CD4-positive, alpha-beta T cell treated with Interleukin-15 for 1 hour (primary cell): ENCODE measurements around the gene OSCP1.

ENCODE experiments used
- DNase-seq: peaks from one replicate; pipeline ENCODE4 v3.0.0-alpha.2; 2020

OSCP1 gene

DNA sequence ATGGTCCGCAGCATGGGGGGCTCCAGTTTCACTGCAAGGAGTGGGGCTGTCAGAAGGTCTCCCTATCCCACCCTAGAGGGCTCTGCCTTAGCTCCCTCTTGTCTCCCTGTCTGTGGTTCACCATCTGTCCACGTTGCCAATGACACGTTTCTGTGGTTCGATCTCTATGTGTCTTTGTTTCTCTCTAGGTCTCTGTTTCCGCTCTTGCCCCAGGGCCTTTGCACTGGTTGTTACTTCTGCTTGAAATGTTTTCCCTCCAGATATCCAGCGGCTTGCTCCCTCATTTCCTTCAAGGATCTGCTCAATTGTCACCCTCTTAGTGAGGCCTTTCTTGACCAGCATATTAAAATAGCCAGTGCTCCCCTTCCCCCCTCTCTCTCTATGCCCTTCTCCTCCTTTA lies 22.4 kb upstream of the OSCP1 start:
- no peak for DNase-seq

- DNase-seq = no peak
Measured at GRCh38 chr1:36471830-36472641, 21.8 kb upstream of the OSCP1 start.

DNA sequence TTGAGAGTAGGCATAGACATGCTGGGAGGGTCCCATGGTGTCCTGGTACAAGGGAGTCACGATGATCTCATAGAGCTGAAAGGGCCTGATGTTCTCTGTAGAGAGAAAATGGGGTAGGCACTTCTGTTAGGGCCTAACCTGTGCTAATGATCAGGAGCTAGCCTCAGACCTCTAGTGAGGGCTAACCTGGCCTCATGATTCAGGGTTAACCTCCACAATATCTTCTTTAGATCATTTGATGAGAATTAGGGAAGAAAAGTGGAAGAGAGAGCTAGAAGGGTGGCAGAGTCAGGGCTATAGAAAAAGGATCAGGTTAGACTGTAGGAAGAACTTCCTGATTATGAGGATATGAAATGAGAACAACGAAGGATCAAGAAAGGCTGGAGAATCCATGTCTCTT lies 18.9 kb upstream of the OSCP1 start:
- DNase-seq = no peak

GRCh38 chr1:36467700-36468455 lies 17.6 kb upstream of the OSCP1 start:
- no peak for DNase-seq

- DNase-seq = no peak
Measured at GRCh38 chr1:36467027-36467410, 16.8 kb upstream of the OSCP1 start.

DNA sequence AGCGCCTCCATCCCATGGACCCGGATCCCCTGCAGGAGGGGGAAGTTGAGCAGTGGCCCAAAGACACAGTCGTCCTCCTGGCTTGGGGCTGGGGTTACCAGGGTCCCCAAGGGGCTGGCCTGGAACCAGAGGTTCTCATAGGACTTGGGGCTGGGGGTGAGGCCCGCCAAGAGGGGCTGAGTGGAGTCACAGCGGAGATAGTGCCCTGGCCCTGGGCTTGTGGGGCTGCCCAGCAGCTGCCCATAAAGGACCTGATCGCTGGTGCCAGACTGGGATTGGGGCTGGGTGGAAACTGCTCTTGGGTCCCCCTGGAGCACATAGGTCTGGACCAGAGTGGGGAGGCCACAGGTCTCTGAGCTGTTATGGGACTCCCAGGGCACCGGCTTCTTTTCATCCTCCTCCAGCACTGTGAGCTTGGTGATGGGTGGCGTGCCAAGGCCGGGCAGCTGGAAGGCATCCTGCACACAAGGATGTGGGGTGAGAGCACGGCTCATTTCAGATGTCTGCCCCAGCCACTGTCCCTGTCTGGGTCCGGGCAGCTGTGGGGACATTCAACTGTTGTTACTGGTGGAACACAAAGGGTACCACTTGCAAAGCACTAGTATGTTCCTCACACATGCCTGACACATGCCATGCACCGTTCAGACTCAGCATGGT lies 16.2 kb upstream of the OSCP1 start:
- DNase-seq = no peak

GRCh38 chr1:36465731-36466369 lies 15.6 kb upstream of the OSCP1 start:
- DNase-seq = no peak

DNA sequence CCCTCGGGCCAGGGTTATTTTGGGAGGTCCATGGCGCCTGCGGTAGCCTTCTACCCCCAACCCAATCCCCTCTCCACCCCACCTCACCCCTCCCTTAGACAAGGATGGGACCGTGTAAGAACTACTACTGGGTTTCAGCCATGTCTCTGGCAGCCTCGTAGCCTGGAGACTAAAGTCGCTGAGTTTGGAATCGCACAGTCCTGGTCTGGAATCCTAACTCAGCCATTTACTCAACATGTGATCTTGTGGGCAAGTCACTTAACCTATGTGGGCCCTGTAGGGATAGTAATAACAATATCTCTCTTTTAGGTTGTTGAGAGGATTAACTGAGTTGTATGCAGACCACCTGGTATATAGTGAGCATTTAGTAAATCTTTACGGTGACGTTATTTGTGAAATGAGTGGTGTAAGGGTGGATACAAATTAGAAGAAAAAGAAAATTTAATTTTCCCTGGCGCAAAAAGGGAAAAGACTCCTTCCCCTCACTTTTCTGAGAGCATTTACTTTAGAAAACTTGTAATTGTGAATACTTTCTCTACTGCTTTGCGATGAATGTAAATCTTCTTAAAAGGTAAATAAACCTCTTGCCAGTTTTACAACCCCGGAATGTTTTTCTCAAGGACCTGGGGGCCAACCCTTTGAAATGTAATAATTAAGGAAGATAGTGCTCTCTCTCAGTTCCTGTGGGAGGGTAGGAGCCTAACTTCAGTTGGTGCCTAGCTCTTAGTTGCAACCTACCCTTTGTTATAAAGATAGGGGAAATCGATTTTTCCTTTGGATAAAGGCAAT lies 14.5 kb upstream of the OSCP1 start:
- no peak for DNase-seq

- peak; percentile 93 for DNase-seq
Measured at GRCh38 chr1:36463803-36464604, 13.8 kb upstream of the OSCP1 start, which contains the start of gene MRPS15. MRPS15 (minus strand) TSS chr1:36464384; CDS start chr1:36464275, 109 bp downstream.

GRCh38 chr1:36463463-36463802 lies 13.2 kb upstream of the OSCP1 start:
- DNase-seq = no peak

DNA sequence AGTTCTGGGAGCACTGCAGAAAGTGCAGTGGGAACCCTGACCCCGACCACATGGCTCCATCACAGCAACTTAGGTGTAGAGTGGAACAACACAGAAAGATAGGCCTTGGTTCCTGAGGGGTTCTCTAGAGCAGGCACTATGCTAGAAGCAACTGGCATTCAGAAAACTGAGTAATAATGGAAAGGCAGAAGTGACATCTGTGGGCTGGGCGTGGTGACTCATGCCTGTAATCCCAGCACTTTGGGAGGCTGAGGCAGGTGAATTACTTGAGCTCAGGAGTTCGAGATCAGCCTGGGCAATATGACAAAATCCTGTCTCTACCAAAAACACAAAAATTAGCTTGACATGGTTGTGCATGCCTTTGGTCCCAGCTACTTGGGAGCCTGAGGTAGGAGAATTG lies 8.7 kb upstream of the OSCP1 start:
- peak; percentile 44 for DNase-seq

GRCh38 chr1:36457691-36458090 lies 7.4 kb upstream of the OSCP1 start:
- no peak for DNase-seq

DNA sequence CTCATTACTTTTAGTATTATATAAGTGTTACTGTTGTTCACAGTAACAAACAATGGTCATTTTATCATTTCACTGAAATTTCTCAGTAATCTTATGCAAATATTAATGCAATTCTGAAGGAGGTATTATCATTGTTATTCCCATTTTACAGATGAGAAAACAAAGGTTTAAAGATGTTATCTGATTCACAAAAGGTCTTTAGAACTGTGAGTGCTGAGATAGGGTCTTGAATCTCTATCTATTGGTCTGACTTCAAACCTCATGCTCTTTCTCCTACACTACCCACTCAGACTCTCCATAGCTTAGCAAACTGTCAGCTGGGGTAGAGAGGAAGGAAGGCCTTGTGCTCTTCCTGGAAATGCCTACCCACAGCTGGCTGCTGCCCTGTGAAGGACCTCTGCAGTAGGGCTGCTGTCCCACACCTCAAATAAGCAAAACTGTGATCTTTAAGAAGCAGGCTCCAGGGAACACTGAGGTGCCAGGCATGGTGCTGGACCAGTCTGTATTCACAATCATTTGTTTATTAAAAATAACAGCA lies 6.2 kb upstream of the OSCP1 start:
- DNase-seq = no peak

GRCh38 chr1:36455386-36455785 lies 5.1 kb upstream of the OSCP1 start:
- DNase-seq = no peak

DNA sequence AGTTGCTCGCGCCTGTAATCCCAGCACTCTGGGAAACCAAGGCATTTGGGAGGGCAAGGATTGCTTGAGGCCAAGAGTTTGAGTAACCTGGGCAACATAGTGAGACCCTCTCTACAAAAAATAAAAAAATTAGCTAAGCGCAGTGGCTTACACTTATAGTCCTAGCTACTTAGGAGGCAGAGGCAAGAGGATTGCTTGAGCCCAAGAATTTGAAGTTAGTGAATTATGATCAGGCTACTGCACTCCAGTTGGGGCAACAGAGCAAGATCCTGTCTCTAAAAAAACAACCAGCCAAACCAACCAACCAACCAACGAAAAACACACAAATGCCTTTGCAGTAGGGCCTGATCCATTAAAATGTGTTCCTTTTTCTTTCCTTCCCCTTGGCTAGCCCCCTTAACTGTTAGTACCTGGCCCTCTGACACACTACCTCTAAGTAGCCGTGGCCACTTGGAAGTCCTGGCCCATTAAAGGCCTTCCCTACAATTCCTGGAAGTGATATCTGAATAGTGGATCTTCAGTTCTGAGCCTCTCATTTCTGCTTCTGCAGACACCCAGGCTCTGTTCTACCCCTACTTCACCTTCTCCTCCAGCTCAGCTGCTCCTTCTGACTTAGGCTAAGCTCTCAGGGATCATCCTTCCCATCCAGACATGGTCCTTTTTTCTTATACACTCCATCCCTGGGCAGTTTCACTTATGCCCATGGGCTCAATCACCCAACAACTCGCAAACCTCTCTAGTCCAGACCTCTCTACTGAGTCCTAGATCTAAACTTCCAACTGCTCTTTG lies 3.5 kb upstream of the OSCP1 start:
- no peak for DNase-seq

DNA sequence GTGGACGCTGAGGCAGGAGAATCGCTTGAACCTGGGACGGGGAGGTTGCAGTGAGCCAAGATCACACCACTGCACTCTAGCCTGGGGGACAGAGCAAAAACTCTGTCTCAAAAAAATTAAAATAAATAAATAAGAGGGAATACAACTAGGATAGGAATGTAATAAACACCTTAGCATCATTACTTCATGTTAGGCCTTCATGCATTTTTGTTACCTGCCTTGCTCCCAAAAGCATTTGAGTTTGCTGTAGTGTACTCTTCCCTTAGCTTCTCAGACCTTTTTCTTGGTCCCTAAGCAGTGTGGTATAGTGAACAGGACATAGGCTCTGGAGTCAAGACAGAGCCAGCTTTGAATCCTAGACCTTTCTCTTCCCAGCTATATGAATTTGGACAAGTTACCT lies 2.8 kb upstream of the OSCP1 start:
- no peak for DNase-seq

DNA sequence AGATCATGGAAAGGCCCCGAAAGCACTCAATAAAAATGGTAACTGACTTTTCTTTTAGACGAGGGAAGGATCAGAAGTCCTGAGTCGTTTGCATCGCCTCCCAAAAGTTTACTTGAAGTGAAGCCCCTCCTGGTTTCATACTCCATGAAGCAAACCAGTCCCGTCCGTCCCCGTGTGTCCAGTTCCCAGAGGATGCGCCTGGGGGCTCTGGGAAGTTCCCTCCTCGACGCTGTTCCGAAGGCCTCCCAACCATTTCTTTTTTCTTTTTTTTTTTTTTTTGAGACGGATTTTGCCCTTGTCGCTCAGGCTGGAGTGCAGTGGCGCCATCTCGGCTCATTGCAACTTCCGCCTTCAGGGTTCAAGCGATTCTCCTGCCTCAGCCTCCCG lies 661 bp upstream of the OSCP1 start:
- no peak for DNase-seq

DNA sequence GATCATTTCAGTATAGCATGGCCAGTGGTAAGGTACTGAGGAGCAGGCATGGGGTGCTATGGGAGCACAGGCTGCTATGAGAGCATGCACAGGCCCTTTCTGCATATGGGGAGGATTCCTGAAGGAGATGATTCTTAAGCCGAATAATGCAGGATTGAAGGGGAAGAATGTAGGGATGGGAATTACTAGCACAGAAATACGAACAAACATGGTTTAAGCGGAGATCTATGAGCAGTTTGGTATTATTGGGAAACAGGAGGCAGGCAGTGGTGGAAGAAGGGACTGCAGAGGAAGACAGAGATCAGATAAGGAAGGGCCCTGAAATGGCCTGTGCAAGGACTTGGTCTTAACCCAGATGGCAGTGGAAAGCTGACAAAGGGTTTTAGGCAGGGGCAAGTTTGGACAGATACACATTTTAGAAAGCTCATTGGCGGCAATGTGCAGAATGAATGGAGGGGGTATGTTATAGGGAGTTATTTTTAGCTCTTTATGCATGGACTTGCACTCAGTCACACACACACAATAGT lies 1.7 kb downstream of the OSCP1 start:
- no peak for DNase-seq

DNA sequence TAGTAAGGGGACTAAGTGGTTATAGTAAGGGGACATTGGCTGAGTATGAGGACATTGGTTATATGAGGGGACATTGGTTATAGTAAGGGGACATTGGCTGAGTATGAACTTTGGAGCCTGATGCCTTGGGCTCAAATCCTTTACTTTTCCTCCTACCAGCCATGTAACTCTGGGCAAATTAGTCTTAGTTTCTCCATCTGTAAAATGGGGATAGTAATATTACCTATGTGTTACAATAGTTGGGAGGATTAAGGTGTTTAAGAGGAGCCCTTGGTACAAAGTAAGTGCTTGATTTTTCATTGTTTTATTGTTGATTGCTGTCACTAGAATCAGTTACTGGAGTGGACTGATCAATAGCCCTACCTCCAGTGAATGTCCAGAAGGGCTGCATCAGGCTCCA lies 2.8 kb downstream of the OSCP1 start:
- no peak for DNase-seq

GRCh38 chr1:36446746-36447145 lies 3.5 kb downstream of the OSCP1 start:
- no peak for DNase-seq
